Suprapubic skin (tissue), 4 donors: ENCODE results near the gene TYR. TPM values are rescaled to one million over a fixed set of nuclear protein-coding genes. Genes with fewer than 3 reads are reported as not detected.
A peak's percentile ranks its signal among the peaks of the same experiment; 100 is the strongest.
"Not testable (repeated sequence)": the region's sequence is repeated elsewhere in the genome, so short reads cannot be mapped to it uniquely, and the experiment has no call there.

ENCODE experiments used
- DNase-seq, 2 donors: peaks; one replicate each; pipeline ENCODE4 v3.0.0-alpha.2; 2019; ENCODE audit warnings: low spot score in 2 of 2
- H3K27ac ChIP-seq: fragments of 200-600 bp; sonication (generic); one replicate; pipeline ENCODE4 v1.5.1; 2019
- H3K27me3 ChIP-seq: fragments of 200-600 bp; sonication (generic); one replicate; pipeline ENCODE4 v1.5.1; 2019
- H3K36me3 ChIP-seq: fragments of 200-600 bp; sonication (generic); one replicate; pipeline ENCODE4 v1.5.1; 2019
- H3K4me1 ChIP-seq: fragments of 200-600 bp; sonication (generic); one replicate; pipeline ENCODE4 v1.5.1; 2019
- H3K4me3 ChIP-seq: fragments of 200-600 bp; sonication (generic); one replicate; pipeline ENCODE4 v1.5.1; 2019; ENCODE audit warnings: mild to moderate bottlenecking
- H3K9me3 ChIP-seq: fragments of 200-600 bp; sonication (generic); one replicate; pipeline ENCODE4 v1.5.1; 2019
- EP300 ChIP-seq: sonication (generic); formaldehyde crosslinking; IDR thresholded peaks from one replicate; pipeline ENCODE4 v1.6.1; 2017; ENCODE audit warnings: antibody characterized with exemption
- POLR2A ChIP-seq, 2 donors: fragments of 450-650 bp; IDR thresholded peaks; one replicate each; pipeline ENCODE4 v1.6.1; 2017; ENCODE audit warnings: antibody characterized with exemption in 2 of 2, mild to moderate bottlenecking in 2 of 2, moderate library complexity in 2 of 2
- POLR2AphosphoS5 ChIP-seq, 3 donors: sonication (generic); formaldehyde crosslinking; IDR thresholded peaks; one replicate each; pipeline ENCODE4 v1.6.1; 2017; ENCODE audit warnings: antibody characterized with exemption in 3 of 3
- WGBS: methylation state at CpG from one replicate; pipeline ENCODE4 v1.1.5; 2018; 5-methylcytosine and 5-hydroxymethylcytosine counted together
- total RNA-seq, 4 donors: library from RNA; depleted of rRNA; stranded (reverse); fragments of >200 nt; gene quantifications; one replicate each; pipeline ENCODE4 v1.1.0, GENCODE V29; 2016
- TF ChIP-seq, protein P1 (sequence below), 2 donors: fragments of 200-600 bp in 1 of 2; fragments of 450-650 bp in 1 of 2; sonication (generic) in 1 of 2; IDR thresholded peaks; one replicate each; pipeline ENCODE4 v1.5.1; 2016 to 2019; ENCODE audit warnings: antibody characterized with exemption in 2 of 2, mild to moderate bottlenecking in 1 of 2, moderate library complexity in 1 of 2

The TYR gene
- total RNA-seq, 4 donors from 2014 or later, result 9.2 to 29.9 (median 16.3) TPM

DNA sequence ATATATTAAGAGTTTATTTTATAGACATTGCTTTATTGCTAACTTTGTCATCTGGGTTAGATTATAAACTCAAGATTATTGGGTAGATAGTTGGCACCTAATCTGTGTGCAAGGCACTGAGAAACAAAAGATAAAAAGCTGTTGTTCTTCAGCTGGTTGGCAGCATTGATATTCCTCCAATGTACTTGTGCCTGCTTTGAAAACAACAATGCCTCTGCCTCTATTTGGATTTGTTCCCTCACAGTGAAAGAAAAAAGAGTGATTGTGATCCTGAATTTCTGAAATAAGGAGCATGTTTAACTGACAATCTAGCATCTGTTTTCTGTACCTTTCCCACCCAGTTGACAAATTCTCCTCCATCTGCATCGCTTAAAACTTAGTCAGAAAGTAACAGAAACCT, 98.3 kb downstream of the TYR start:
- TF ChIP-seq POLR2A (IDR thresholded peaks at IDR 0.05) (no peak), POLR2AphosphoS5 (IDR thresholded peaks at IDR 0.05) (no peak), EP300 (no peak)
- TF ChIP-seq, protein P1, sequence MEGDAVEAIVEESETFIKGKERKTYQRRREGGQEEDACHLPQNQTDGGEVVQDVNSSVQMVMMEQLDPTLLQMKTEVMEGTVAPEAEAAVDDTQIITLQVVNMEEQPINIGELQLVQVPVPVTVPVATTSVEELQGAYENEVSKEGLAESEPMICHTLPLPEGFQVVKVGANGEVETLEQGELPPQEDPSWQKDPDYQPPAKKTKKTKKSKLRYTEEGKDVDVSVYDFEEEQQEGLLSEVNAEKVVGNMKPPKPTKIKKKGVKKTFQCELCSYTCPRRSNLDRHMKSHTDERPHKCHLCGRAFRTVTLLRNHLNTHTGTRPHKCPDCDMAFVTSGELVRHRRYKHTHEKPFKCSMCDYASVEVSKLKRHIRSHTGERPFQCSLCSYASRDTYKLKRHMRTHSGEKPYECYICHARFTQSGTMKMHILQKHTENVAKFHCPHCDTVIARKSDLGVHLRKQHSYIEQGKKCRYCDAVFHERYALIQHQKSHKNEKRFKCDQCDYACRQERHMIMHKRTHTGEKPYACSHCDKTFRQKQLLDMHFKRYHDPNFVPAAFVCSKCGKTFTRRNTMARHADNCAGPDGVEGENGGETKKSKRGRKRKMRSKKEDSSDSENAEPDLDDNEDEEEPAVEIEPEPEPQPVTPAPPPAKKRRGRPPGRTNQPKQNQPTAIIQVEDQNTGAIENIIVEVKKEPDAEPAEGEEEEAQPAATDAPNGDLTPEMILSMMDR (IDR thresholded peaks at IDR 0.05), result no peak
- WGBS, result 85% methylated on average over 1 of the region's 1 CpG
- Histone ChIP-seq H3K9me3 (no peaks in the 10 kb centered on the region), H3K27ac (no peak overlapping the region), H3K27me3 (no peaks in the 10 kb centered on the region), H3K36me3 (no peaks in the 10 kb centered on the region), H3K4me1 (no peaks in the 10 kb centered on the region), H3K4me3 (no peak overlapping the region)
- no peak for DNase-seq

- Histone ChIP-seq H3K9me3 (no peaks in the 10 kb centered on the region), H3K4me3 (no peak overlapping the region), H3K36me3 (no peaks in the 10 kb centered on the region), H3K27ac (no peak overlapping the region), H3K27me3 (no peaks in the 10 kb centered on the region), H3K4me1 (no peaks in the 10 kb centered on the region)
- DNase-seq, result no peak
- WGBS, result 90% methylated on average over 1 of the region's 1 CpG
- TF ChIP-seq POLR2A (IDR thresholded peaks at IDR 0.05) (no peak), POLR2AphosphoS5 (IDR thresholded peaks at IDR 0.05) (no peak), EP300 (no peak)
- TF ChIP-seq, protein P1 (IDR thresholded peaks at IDR 0.05), result no peak
Measured at GRCh38 chr11:89279176-89279575, 101.5 kb downstream of the TYR start.

- not testable (repeated sequence) for DNase-seq, H3K4me3 ChIP-seq, H3K27me3 ChIP-seq, H3K36me3 ChIP-seq, H3K27ac ChIP-seq, H3K4me1 ChIP-seq, H3K9me3 ChIP-seq
- WGBS, result 78% methylated on average over 3 of the region's 3 CpGs
Measured at GRCh38 chr11:89281032-89281677, 103.5 kb downstream of the TYR start.

- not testable (repeated sequence) for H3K27ac ChIP-seq, H3K4me1 ChIP-seq, H3K4me3 ChIP-seq, H3K36me3 ChIP-seq, DNase-seq, H3K27me3 ChIP-seq, H3K9me3 ChIP-seq
- 75% methylated on average over 1 of the region's 1 CpG for WGBS
Measured at GRCh38 chr11:89286601-89287000, 108.9 kb downstream of the TYR start.

GRCh38 chr11:89288004-89288403, 110.3 kb downstream of the TYR start:
- not testable (repeated sequence) for DNase-seq, H3K27ac ChIP-seq, H3K9me3 ChIP-seq, H3K27me3 ChIP-seq, H3K4me3 ChIP-seq, H3K4me1 ChIP-seq, H3K36me3 ChIP-seq
- WGBS, result 92% methylated on average over 3 of the region's 3 CpGs

GRCh38 chr11:89293965-89294679, 116.4 kb downstream of the TYR start:
- no peaks in the 10 kb centered on the region for H3K27me3 ChIP-seq
- H3K9me3 ChIP-seq, result no peaks in the 10 kb centered on the region
- TF ChIP-seq POLR2AphosphoS5 (IDR thresholded peaks at IDR 0.05), result no peak

GRCh38 chr11:89295023-89295422, 117.3 kb downstream of the TYR start:
- not testable (repeated sequence) for H3K36me3 ChIP-seq, H3K4me3 ChIP-seq, H3K9me3 ChIP-seq, H3K4me1 ChIP-seq, DNase-seq, H3K27me3 ChIP-seq, H3K27ac ChIP-seq
- 90% methylated on average over 7 of the region's 7 CpGs for WGBS

More at GRCh38 chr11:89293965-89294679, 116.4 kb downstream of the TYR start:
- peak; percentile 54 to 67 for DNase-seq
- H3K4me1 ChIP-seq, result peaks cover 3% of the 10 kb centered on the region
- 17% methylated on average over 18 of the region's 18 CpGs for WGBS
- H3K36me3 ChIP-seq, result no peaks in the 10 kb centered on the region
- no peak overlapping the region for H3K27ac ChIP-seq
- peak overlapping the region; percentile 28 for H3K4me3 ChIP-seq

- WGBS, result 46% methylated on average over 1 of the region's 1 CpG
- H3K4me3 ChIP-seq, H3K4me1 ChIP-seq, DNase-seq, H3K36me3 ChIP-seq, H3K27ac ChIP-seq, H3K9me3 ChIP-seq, H3K27me3 ChIP-seq: not testable (repeated sequence)
Measured at GRCh38 chr11:89303029-89303428, 125.4 kb downstream of the TYR start.

- DNase-seq, H3K27me3 ChIP-seq, H3K36me3 ChIP-seq, H3K27ac ChIP-seq, H3K4me3 ChIP-seq, H3K9me3 ChIP-seq, H3K4me1 ChIP-seq: not testable (repeated sequence)
- WGBS, result 75% methylated on average over 1 of the region's 1 CpG
Measured at GRCh38 chr11:89308272-89308671, 130.6 kb downstream of the TYR start.

- H3K27me3 ChIP-seq, H3K27ac ChIP-seq, H3K36me3 ChIP-seq, DNase-seq, H3K4me1 ChIP-seq, H3K9me3 ChIP-seq, H3K4me3 ChIP-seq: not testable (repeated sequence)
- WGBS, result 80% methylated on average over 3 of the region's 3 CpGs
Measured at GRCh38 chr11:89309321-89309985, 131.8 kb downstream of the TYR start.

GRCh38 chr11:89310607-89311006, 132.9 kb downstream of the TYR start:
- H3K4me3 ChIP-seq, DNase-seq, H3K4me1 ChIP-seq, H3K9me3 ChIP-seq, H3K27ac ChIP-seq, H3K36me3 ChIP-seq, H3K27me3 ChIP-seq: not testable (repeated sequence)
- whole genome bisulfite sequencing, result 87% methylated on average over 3 of the region's 3 CpGs
